HepG2 (cell line): ENCODE data around the gene HSD11B1L. TPM values are rescaled to one million over a fixed set of nuclear protein-coding genes. Genes with fewer than 3 reads are reported as not detected.

ENCODE experiments used
- EP300 ChIP-seq, 3 experiments: sonication (generic) in 1 of 3; formaldehyde crosslinking in 1 of 3; IDR thresholded peaks; 2 replicates each; pipeline versions ENCODE4 v1.5.1 to v1.6.1; 2011 to 2020; ENCODE audit warnings: low read depth in 2 of 3, low read length in 2 of 3, borderline replicate concordance in 1 of 3, improper control_type of control experiment in 1 of 3, mild to moderate bottlenecking in 1 of 3, missing genetic modification reagents in 1 of 3, moderate library complexity in 1 of 3
- FUBP1 ChIP-seq: sonication (generic); formaldehyde crosslinking; IDR thresholded peaks from 2 replicates; pipeline ENCODE4 v1.5.1; 2020; ENCODE audit warnings: missing genetic modification reagents, mild to moderate bottlenecking, borderline replicate concordance
- HMG20B ChIP-seq: conservative IDR thresholded peaks from 2 replicates; pipeline ENCODE4 v1.6.1; 2016; ENCODE audit warnings: missing genetic modification reagents, missing compliant biosample characterization
- HNRNPK ChIP-seq: fragments of 200-400 bp; formaldehyde crosslinking; IDR thresholded peaks from 2 replicates; pipeline ENCODE4 v1.6.1; 2018; ENCODE audit warnings: low read length, low read depth, moderate library complexity, mild to moderate bottlenecking; ENCODE audit not compliant: poor library complexity, severe bottlenecking
- JARID2 ChIP-seq: sonication (generic); formaldehyde crosslinking; IDR thresholded peaks from 2 replicates; pipeline ENCODE4 v1.8.1; 2023; ENCODE audit warnings: missing genetic modification reagents, inconsistent platforms; ENCODE audit not compliant: insufficient replicate concordance
- JUND ChIP-seq: sonication (generic); formaldehyde crosslinking; IDR thresholded peaks from 2 replicates; pipeline ENCODE4 v1.8.0; 2022; ENCODE audit warnings: mild to moderate bottlenecking, missing genetic modification reagents
- MTA1 ChIP-seq: sonication (generic); formaldehyde crosslinking; IDR thresholded peaks from 2 replicates; pipeline ENCODE4 v1.4.0; 2020; ENCODE audit warnings: missing genetic modification reagents, mild to moderate bottlenecking, borderline replicate concordance
- MTF2 ChIP-seq: sonication (generic); formaldehyde crosslinking; IDR thresholded peaks from 2 replicates; pipeline ENCODE4 v1.5.0; 2020; ENCODE audit warnings: missing genetic modification reagents, borderline replicate concordance
- NR3C1 ChIP-seq: sonication (generic); formaldehyde crosslinking; IDR thresholded peaks from 2 replicates; pipeline ENCODE4 v1.4.0; 2020; ENCODE audit warnings: missing genetic modification reagents
- PAF1 ChIP-seq: IDR thresholded peaks from 2 replicates; pipeline ENCODE4 v1.6.1; 2016; ENCODE audit warnings: missing genetic modification reagents, missing compliant biosample characterization
- RORA ChIP-seq: sonication (generic); formaldehyde crosslinking; IDR thresholded peaks from 2 replicates; pipeline ENCODE4 v1.5.0; 2020; ENCODE audit warnings: mild to moderate bottlenecking, missing genetic modification reagents, moderate library complexity
- ZNF30 ChIP-seq: sonication (generic); formaldehyde crosslinking; IDR thresholded peaks from 2 replicates; pipeline ENCODE4 v1.5.0; 2020; ENCODE audit warnings: mild to moderate bottlenecking, missing genetic modification reagents
- ZNF546 ChIP-seq: sonication (generic); formaldehyde crosslinking; conservative IDR thresholded peaks from 2 replicates; pipeline ENCODE4 v1.8.1; 2023; ENCODE audit warnings: mild to moderate bottlenecking, missing genetic modification reagents
- ZNF740 ChIP-seq: sonication (generic); formaldehyde crosslinking; IDR thresholded peaks from 2 replicates; pipeline ENCODE4 v1.4.0; 2020; ENCODE audit warnings: missing genetic modification reagents
- polyA plus RNA-seq, 8 experiments: library from polyadenylated mRNA; depleted of rRNA in 3 of 8; stranded (reverse) in 7 of 8; unstranded in 1 of 8; fragments of >200 nt; fragmentation: Illumina TruSeq in 4 of 8; extraction: Trizol in 4 of 8; gene quantifications; 2 replicates each; pipeline versions ENCODE4 v1.2.1 to v1.2.3, GENCODE V29; 2011 to 2016; ENCODE audit warnings: low read depth in 4 of 8, missing spikeins in 1 of 8, mixed read lengths in 1 of 8; ENCODE audit not compliant: insufficient read depth in 1 of 8
- total RNA-seq, 5 experiments: library from RNA; depleted of rRNA; stranded (reverse); fragments of >200 nt; fragmentation: Illumina TruSeq; extraction: Trizol; gene quantifications; 2 replicates each; pipeline ENCODE4 v1.2.3, GENCODE V29; 2016; ENCODE audit warnings: low read depth in 1 of 5
- TF ChIP-seq, protein P1 (sequence below): sonication (generic); formaldehyde crosslinking; IDR thresholded peaks from 2 replicates; pipeline ENCODE4 v1.5.0; 2020; ENCODE audit warnings: mild to moderate bottlenecking, missing genetic modification reagents
- TF ChIP-seq, protein P2 (sequence below): sonication (generic); formaldehyde crosslinking; IDR thresholded peaks from 2 replicates; pipeline ENCODE4 v1.4.0; 2020; ENCODE audit warnings: mild to moderate bottlenecking, missing genetic modification reagents, borderline replicate concordance
- TF ChIP-seq, protein P3 (sequence below): sonication (generic); formaldehyde crosslinking; conservative IDR thresholded peaks from 2 replicates; pipeline ENCODE4 v1.8.1; 2023; ENCODE audit warnings: missing genetic modification reagents

Gene HSD11B1L
- total and polyA plus RNA-seq, 2 of the 13 experiments (the other 11 are each of a cell fraction or from before 2014, with no cell fraction given), result 2.8 to 3.9 TPM

GRCh38 chr19:5691822-5692722 lies 11.2 kb downstream of the HSD11B1L start (continued):
- TF ChIP-seq RORA (CRISPR knock-in tag), result no peak
- no peak for TF ChIP-seq MTF2 (CRISPR knock-in tag)
- no peak for TF ChIP-seq HMG20B (CRISPR knock-in tag)
- TF ChIP-seq JUND (CRISPR knock-in tag), result no peak
- TF ChIP-seq, protein P1, sequence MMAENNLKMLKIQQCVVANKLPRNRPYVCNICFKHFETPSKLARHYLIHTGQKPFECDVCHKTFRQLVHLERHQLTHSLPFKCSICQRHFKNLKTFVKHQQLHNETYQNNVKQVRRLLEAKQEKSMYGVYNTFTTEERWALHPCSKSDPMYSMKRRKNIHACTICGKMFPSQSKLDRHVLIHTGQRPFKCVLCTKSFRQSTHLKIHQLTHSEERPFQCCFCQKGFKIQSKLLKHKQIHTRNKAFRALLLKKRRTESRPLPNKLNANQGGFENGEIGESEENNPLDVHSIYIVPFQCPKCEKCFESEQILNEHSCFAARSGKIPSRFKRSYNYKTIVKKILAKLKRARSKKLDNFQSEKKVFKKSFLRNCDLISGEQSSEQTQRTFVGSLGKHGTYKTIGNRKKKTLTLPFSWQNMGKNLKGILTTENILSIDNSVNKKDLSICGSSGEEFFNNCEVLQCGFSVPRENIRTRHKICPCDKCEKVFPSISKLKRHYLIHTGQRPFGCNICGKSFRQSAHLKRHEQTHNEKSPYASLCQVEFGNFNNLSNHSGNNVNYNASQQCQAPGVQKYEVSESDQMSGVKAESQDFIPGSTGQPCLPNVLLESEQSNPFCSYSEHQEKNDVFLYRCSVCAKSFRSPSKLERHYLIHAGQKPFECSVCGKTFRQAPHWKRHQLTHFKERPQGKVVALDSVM, result no peak
- no peak for TF ChIP-seq ZNF30
- no peak for TF ChIP-seq ZNF740
- no peak; the same call in 1 of the 2 replicates for TF ChIP-seq MTA1 (CRISPR knock-in tag)
- TF ChIP-seq, protein P2, sequence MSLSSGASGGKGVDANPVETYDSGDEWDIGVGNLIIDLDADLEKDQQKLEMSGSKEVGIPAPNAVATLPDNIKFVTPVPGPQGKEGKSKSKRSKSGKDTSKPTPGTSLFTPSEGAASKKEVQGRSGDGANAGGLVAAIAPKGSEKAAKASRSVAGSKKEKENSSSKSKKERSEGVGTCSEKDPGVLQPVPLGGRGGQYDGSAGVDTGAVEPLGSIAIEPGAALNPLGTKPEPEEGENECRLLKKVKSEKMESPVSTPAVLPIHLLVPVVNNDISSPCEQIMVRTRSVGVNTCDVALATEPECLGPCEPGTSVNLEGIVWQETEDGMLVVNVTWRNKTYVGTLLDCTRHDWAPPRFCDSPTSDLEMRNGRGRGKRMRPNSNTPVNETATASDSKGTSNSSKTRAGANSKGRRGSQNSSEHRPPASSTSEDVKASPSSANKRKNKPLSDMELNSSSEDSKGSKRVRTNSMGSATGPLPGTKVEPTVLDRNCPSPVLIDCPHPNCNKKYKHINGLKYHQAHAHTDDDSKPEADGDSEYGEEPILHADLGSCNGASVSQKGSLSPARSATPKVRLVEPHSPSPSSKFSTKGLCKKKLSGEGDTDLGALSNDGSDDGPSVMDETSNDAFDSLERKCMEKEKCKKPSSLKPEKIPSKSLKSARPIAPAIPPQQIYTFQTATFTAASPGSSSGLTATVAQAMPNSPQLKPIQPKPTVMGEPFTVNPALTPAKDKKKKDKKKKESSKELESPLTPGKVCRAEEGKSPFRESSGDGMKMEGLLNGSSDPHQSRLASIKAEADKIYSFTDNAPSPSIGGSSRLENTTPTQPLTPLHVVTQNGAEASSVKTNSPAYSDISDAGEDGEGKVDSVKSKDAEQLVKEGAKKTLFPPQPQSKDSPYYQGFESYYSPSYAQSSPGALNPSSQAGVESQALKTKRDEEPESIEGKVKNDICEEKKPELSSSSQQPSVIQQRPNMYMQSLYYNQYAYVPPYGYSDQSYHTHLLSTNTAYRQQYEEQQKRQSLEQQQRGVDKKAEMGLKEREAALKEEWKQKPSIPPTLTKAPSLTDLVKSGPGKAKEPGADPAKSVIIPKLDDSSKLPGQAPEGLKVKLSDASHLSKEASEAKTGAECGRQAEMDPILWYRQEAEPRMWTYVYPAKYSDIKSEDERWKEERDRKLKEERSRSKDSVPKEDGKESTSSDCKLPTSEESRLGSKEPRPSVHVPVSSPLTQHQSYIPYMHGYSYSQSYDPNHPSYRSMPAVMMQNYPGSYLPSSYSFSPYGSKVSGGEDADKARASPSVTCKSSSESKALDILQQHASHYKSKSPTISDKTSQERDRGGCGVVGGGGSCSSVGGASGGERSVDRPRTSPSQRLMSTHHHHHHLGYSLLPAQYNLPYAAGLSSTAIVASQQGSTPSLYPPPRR (CRISPR knock-in tag), result no peak
- no peak for TF ChIP-seq NR3C1
- peak; percentile 74; the same call in 1 of the 2 replicates for TF ChIP-seq PAF1 (CRISPR knock-in tag)
- no peak for TF ChIP-seq HNRNPK
- TF ChIP-seq FUBP1 (CRISPR knock-in tag), result no peak
- TF ChIP-seq JARID2, result no peak
- no peak for TF ChIP-seq ZNF546
- TF ChIP-seq, protein P3, sequence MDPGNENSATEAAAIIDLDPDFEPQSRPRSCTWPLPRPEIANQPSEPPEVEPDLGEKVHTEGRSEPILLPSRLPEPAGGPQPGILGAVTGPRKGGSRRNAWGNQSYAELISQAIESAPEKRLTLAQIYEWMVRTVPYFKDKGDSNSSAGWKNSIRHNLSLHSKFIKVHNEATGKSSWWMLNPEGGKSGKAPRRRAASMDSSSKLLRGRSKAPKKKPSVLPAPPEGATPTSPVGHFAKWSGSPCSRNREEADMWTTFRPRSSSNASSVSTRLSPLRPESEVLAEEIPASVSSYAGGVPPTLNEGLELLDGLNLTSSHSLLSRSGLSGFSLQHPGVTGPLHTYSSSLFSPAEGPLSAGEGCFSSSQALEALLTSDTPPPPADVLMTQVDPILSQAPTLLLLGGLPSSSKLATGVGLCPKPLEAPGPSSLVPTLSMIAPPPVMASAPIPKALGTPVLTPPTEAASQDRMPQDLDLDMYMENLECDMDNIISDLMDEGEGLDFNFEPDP (CRISPR knock-in tag), result no peak
- TF ChIP-seq EP300 (IDR thresholded peaks at IDR 0.05; ENCODE audit: low read depth in 2 of 2, low read length in 2 of 2), result no peak
- no peak for TF ChIP-seq EP300 (CRISPR knock-in tag; IDR thresholded peaks at IDR 0.05; ENCODE audit: borderline replicate concordance)
